Calu3 (cell line): ENCODE measurements around the gene C14orf180. TPM values are rescaled to one million over a fixed set of nuclear protein-coding genes. Genes with fewer than 3 reads are reported as not detected.

ENCODE experiments used
- BruUV-seq: library from RNA; stranded (reverse); fragments of 400-500 nt; replicated peaks from 2 replicates; lab custom pipeline; 2021; lab: Mats Ljungman, UMichigan
- CTCF ChIA-PET: fragments of 300-600 bp; sonication (Branson Sonifier 250); formaldehyde crosslinking; loops from one replicate; lab custom pipeline; 2022; ENCODE audit warnings: antibody characterized with exemption; lab: Charles Lee
- DNase-seq: peaks from one replicate; pipeline ENCODE4 v3.0.0; 2022
- H3K27ac Mint-ChIP-seq: one replicate; pipeline ENCODE4 v1.8.0; 2022; ENCODE audit warnings: mixed read lengths; ENCODE audit not compliant: unreplicated experiment
- H3K27me3 Mint-ChIP-seq: one replicate; pipeline ENCODE4 v1.8.0; 2022; ENCODE audit warnings: mixed read lengths; ENCODE audit not compliant: unreplicated experiment
- H3K36me3 Mint-ChIP-seq: one replicate; pipeline ENCODE4 v1.8.0; 2022; ENCODE audit warnings: mild to moderate bottlenecking, moderate library complexity, mixed read lengths; ENCODE audit not compliant: insufficient read depth, unreplicated experiment
- H3K4me1 Mint-ChIP-seq: one replicate; pipeline ENCODE4 v1.8.0; 2022; ENCODE audit warnings: mild to moderate bottlenecking, low read depth, mixed read lengths; ENCODE audit not compliant: unreplicated experiment
- H3K4me3 Mint-ChIP-seq: one replicate; pipeline ENCODE4 v1.8.0; 2022; ENCODE audit warnings: mild to moderate bottlenecking, low read depth, moderate library complexity, mixed read lengths; ENCODE audit not compliant: unreplicated experiment
- H3K9me3 Mint-ChIP-seq: one replicate; pipeline ENCODE4 v1.8.0; 2022; ENCODE audit warnings: low read depth, mixed read lengths; ENCODE audit not compliant: unreplicated experiment
- intact Hi-C: fragments of 100-400 bp; cut with micrococcal nuclease; formaldehyde crosslinking; loops from one replicate; pipeline ENCODE4 v1.10.0; 2022; ENCODE audit not compliant: unreplicated experiment
- total RNA-seq: library from RNA; stranded (reverse); gene quantifications from 2 replicates; pipeline ENCODE4 v1.2.3, GENCODE V29; 2022
- TF ChIP-seq, protein P1 (sequence below): fragments of 200-600 bp; IDR thresholded peaks from one replicate; pipeline ENCODE4 v1.8.0; 2022; ENCODE audit warnings: antibody characterized with exemption; ENCODE audit not compliant: unreplicated experiment

C14orf180 gene
- total RNA-seq, 1 experiment from 2014 or later = not detected

DNA sequence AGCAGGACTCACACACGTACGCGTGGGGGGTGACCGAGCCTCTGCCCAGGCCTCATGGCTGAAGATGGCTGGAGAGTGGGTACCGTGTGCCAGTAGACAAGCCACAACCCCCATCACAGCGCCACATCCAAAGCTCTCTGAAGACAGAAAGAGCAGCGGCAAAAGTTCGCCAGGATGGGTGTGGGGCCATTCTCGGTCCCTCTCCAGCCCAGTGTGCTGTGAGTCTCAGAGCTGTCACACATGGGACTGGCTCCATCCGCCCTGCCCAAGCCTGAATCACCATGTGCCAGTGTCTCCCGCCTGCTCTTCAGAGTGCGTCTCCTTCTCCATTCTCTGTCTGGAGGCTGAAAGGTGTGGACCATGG is 19.3 kb downstream of the C14orf180 start:
- no peaks in the 10 kb centered on the region for H3K9me3 Mint-ChIP-seq
- no peak overlapping the region for H3K27ac Mint-ChIP-seq
- TF ChIP-seq, protein P1, sequence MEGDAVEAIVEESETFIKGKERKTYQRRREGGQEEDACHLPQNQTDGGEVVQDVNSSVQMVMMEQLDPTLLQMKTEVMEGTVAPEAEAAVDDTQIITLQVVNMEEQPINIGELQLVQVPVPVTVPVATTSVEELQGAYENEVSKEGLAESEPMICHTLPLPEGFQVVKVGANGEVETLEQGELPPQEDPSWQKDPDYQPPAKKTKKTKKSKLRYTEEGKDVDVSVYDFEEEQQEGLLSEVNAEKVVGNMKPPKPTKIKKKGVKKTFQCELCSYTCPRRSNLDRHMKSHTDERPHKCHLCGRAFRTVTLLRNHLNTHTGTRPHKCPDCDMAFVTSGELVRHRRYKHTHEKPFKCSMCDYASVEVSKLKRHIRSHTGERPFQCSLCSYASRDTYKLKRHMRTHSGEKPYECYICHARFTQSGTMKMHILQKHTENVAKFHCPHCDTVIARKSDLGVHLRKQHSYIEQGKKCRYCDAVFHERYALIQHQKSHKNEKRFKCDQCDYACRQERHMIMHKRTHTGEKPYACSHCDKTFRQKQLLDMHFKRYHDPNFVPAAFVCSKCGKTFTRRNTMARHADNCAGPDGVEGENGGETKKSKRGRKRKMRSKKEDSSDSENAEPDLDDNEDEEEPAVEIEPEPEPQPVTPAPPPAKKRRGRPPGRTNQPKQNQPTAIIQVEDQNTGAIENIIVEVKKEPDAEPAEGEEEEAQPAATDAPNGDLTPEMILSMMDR = no peak
- CTCF ChIA-PET = no interaction called here
- no peaks in the 10 kb centered on the region for H3K36me3 Mint-ChIP-seq
- no peak overlapping the region for H3K4me3 Mint-ChIP-seq
- BruUV-seq = no TSS peak
- intact Hi-C loops = no loop called here
- DNase-seq = no peak
- H3K27me3 Mint-ChIP-seq = peaks cover 100% of the 10 kb centered on the region
- no peaks in the 10 kb centered on the region for H3K4me1 Mint-ChIP-seq

DNA sequence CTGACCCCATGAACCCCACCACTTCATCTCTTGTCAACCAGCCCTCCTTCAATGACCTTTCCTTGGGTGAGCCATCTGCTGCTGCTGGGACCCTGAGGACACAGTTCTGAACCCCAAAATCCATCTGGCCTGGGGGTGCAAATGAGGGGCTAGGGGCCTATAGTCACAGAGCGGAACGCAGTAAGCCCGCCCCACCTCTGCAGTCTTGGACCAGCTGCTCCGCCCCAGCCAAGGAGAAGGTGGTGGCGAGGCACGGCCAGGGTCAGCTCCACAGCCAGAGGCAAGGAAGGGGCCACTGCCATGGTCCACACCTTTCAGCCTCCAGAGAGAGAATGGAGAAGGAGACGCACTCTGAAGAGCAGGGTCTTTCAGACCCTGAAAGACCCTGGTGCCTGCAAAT is 19.9 kb downstream of the C14orf180 start:
- Mint-ChIP-seq H3K27ac (no peak overlapping the region), H3K9me3 (no peaks in the 10 kb centered on the region), H3K36me3 (no peaks in the 10 kb centered on the region), H3K4me1 (no peaks in the 10 kb centered on the region), H3K4me3 (no peak overlapping the region), H3K27me3 (peaks cover 100% of the 10 kb centered on the region)
- intact Hi-C loops = no loop called here
- CTCF ChIA-PET = no interaction called here
- no peak for DNase-seq
- no TSS peak for BruUV-seq
- TF ChIP-seq, protein P1 = no peak

DNA sequence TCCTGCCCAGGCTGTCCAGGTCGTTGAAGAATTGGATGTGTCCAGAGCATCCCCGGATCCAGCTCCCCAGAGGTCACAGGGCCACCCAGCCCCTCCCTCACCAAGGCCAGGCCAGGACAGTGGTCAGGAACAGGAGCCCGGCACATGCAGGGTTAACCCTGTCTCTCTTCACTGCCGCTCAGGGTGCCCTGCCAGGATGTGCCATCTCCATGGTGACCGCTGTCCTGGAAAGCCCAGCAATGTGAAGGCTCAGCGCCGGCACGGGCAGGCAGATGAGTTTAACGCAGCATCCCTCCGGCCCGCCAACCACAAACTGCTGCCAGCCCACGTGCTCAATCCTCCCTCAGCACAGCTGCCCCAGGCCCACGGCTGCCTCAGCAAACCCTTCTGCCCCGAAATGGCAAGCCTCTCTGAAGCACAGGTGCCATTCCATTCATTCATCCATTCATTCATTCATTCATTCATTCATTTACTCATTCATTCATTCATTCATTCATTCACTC is 20.6 kb downstream of the C14orf180 start:
- DNase-seq = no peak
- Mint-ChIP-seq H3K4me3 (no peak overlapping the region), H3K27ac (no peak overlapping the region), H3K36me3 (no peaks in the 10 kb centered on the region), H3K9me3 (no peaks in the 10 kb centered on the region), H3K4me1 (no peaks in the 10 kb centered on the region), H3K27me3 (peaks cover 100% of the 10 kb centered on the region)
- CTCF ChIA-PET = no interaction called here
- TF ChIP-seq, protein P1 = no peak
- intact Hi-C loops = no loop called here
- BruUV-seq = no TSS peak

DNA sequence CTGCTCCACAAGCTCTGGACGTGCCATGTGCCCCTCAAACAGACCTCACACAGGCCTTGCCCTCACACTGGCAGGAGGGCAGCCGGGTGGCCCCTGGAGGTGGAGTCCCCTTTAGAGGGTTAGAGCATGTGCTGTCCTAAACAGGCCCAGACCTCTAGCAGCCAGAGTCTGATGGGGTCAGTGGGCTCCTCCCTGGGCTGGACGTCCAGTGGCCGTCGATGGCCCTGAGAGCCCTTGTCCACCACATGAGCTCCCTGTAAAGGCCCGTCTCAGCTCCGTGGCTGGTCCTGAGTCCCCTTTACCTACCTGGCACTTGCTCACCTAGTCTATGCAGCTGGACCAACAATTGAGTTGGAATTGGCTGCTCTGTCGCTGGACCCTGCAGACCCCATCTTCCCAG is 21.2 kb downstream of the C14orf180 start:
- H3K27me3 Mint-ChIP-seq = peaks cover 100% of the 10 kb centered on the region
- H3K36me3 Mint-ChIP-seq = no peaks in the 10 kb centered on the region
- CTCF ChIA-PET = no interaction called here

More for the DNA sequence above, 21.2 kb downstream of the C14orf180 start:
- intact Hi-C loops = no loop called here
- Mint-ChIP-seq H3K27ac (no peak overlapping the region), H3K9me3 (no peaks in the 10 kb centered on the region), H3K4me1 (no peaks in the 10 kb centered on the region), H3K4me3 (no peak overlapping the region)
- BruUV-seq = no TSS peak
- DNase-seq = no peak
- TF ChIP-seq, protein P1 = no peak
